DND-41 (cell line): ENCODE measurements around the gene WARS2.

Experiments used
- CTCF ChIP-seq: IDR thresholded peaks from 2 replicates; pipeline ENCODE4 v1.5.1; 2012; ENCODE audit warnings: borderline replicate concordance, low read length, moderate library complexity, mild to moderate bottlenecking; ENCODE audit not compliant: poor library complexity, severe bottlenecking; ENCODE audit errors: extremely low read depth
- EZH2 ChIP-seq: IDR thresholded peaks from 3 replicates; pipeline ENCODE4 v1.6.1; 2012; ENCODE audit warnings: borderline replicate concordance, low read depth, mild to moderate bottlenecking, moderate library complexity, low read length, inconsistent platforms; ENCODE audit not compliant: severe bottlenecking

GRCh38 chr1:119002028-119002686 is 138.3 kb downstream of the WARS2 start:
- TF ChIP-seq CTCF (no peak), EZH2 (no peak)
